SK-N-SH treated with all-trans-retinoic acid at 6 μM for 48 hours (cell line): ENCODE measurements around the gene GPR161.

Experiments
- ATAC-seq: fragments of 200-7000 bp; cut with Tn5 transposase; 3 replicates; pipeline ENCODE4 v1.9.1; 2020; ENCODE audit warnings: mild to moderate bottlenecking, moderate library complexity
- ARNTL ChIP-seq: fragments of 450-650 bp; formaldehyde crosslinking; IDR thresholded peaks from 2 replicates; pipeline ENCODE4 v1.5.0; 2020; ENCODE audit warnings: low read depth, mild to moderate bottlenecking, moderate library complexity, borderline replicate concordance
- CREB5 ChIP-seq: fragments of 250-450 bp; sonication (Bioruptor Pico); IDR thresholded peaks from 2 replicates; pipeline ENCODE4 v1.5.1; 2020; ENCODE audit warnings: low read depth, mild to moderate bottlenecking, moderate library complexity
- CSRNP3 ChIP-seq: fragments of 250-450 bp; sonication (Bioruptor Pico); IDR thresholded peaks from 2 replicates; pipeline ENCODE4 v1.5.1; 2021; ENCODE audit warnings: mild to moderate bottlenecking, moderate library complexity
- ESRRG ChIP-seq: fragments of 250-450 bp; sonication (Bioruptor Pico); IDR thresholded peaks from 2 replicates; pipeline ENCODE4 v1.6.1; 2021; ENCODE audit warnings: mild to moderate bottlenecking
- GLIS3 ChIP-seq: fragments of 250-450 bp; sonication (Bioruptor Pico); IDR thresholded peaks from 2 replicates; pipeline ENCODE4 v1.5.0; 2020; ENCODE audit warnings: mild to moderate bottlenecking, moderate library complexity
- ISL1 ChIP-seq: fragments of 250-450 bp; sonication (Bioruptor Pico); IDR thresholded peaks from 2 replicates; pipeline ENCODE4 v2.1.2; 2022; ENCODE audit warnings: mild to moderate bottlenecking, moderate library complexity
- OSR1 ChIP-seq: fragments of 250-450 bp; sonication (Bioruptor Pico); IDR thresholded peaks from 2 replicates; pipeline ENCODE4 v1.8.0; 2022; ENCODE audit warnings: moderate library complexity, mild to moderate bottlenecking, inconsistent platforms
- PATZ1 ChIP-seq: fragments of 250-450 bp; sonication (Bioruptor Pico); IDR thresholded peaks from 2 replicates; pipeline ENCODE4 v1.8.0; 2020; ENCODE audit warnings: mild to moderate bottlenecking, moderate library complexity, borderline replicate concordance
- POU6F1 ChIP-seq: fragments of 250-450 bp; sonication (Bioruptor Pico); IDR thresholded peaks from 2 replicates; pipeline ENCODE4 v1.8.0; 2021; ENCODE audit warnings: low read depth, mild to moderate bottlenecking, moderate library complexity, borderline replicate concordance
- PPARA ChIP-seq: fragments of 250-450 bp; sonication (Bioruptor Pico); IDR thresholded peaks from 2 replicates; pipeline ENCODE4 v1.5.0; 2020; ENCODE audit warnings: mild to moderate bottlenecking, borderline replicate concordance
- RARB ChIP-seq: fragments of 250-450 bp; sonication (Bioruptor Pico); IDR thresholded peaks from 2 replicates; pipeline ENCODE4 v1.8.0; 2021; ENCODE audit warnings: mild to moderate bottlenecking, moderate library complexity
- SNAI2 ChIP-seq: fragments of 250-450 bp; sonication (Bioruptor Pico); IDR thresholded peaks from 2 replicates; pipeline ENCODE4 v1.5.0; 2020; ENCODE audit warnings: mild to moderate bottlenecking, moderate library complexity
- TCF4 ChIP-seq: fragments of 250-450 bp; sonication (Bioruptor Pico); IDR thresholded peaks from 2 replicates; pipeline ENCODE4 v1.8.0; 2021; ENCODE audit warnings: mild to moderate bottlenecking, moderate library complexity, borderline replicate concordance
- TOX ChIP-seq: fragments of 250-450 bp; sonication (Bioruptor Pico); IDR thresholded peaks from 2 replicates; pipeline ENCODE4 v1.8.0; 2021; ENCODE audit warnings: mild to moderate bottlenecking, moderate library complexity, borderline replicate concordance
- TSHZ2 ChIP-seq: fragments of 250-450 bp; sonication (Bioruptor Pico); IDR thresholded peaks from 2 replicates; pipeline ENCODE4 v1.5.0; 2020; ENCODE audit warnings: mild to moderate bottlenecking, moderate library complexity
- ZC3H10 ChIP-seq: fragments of 250-450 bp; sonication (Bioruptor Pico); IDR thresholded peaks from 2 replicates; pipeline ENCODE4 v1.5.1; 2021; ENCODE audit warnings: mild to moderate bottlenecking, moderate library complexity
- ZFP3 ChIP-seq: fragments of 250-450 bp; sonication (Bioruptor Pico); IDR thresholded peaks from 2 replicates; pipeline ENCODE4 v1.5.0; 2020; ENCODE audit warnings: mild to moderate bottlenecking, moderate library complexity
- ZFP30 ChIP-seq: fragments of 450-650 bp; formaldehyde crosslinking; IDR thresholded peaks from 2 replicates; pipeline ENCODE4 v1.5.0; 2022; ENCODE audit warnings: mild to moderate bottlenecking, moderate library complexity
- ZNF565 ChIP-seq: fragments of 450-650 bp; formaldehyde crosslinking; conservative IDR thresholded peaks from 2 replicates; pipeline ENCODE4 v1.5.0; 2020; ENCODE audit warnings: low read depth, mild to moderate bottlenecking, moderate library complexity
- ZNF70 ChIP-seq: fragments of 450-650 bp; formaldehyde crosslinking; IDR thresholded peaks from 2 replicates; pipeline ENCODE4 v1.5.0; 2020; ENCODE audit warnings: mild to moderate bottlenecking, moderate library complexity
- ZNF8 ChIP-seq: fragments of 450-650 bp; formaldehyde crosslinking; IDR thresholded peaks from 2 replicates; pipeline ENCODE4 v1.5.0; 2020; ENCODE audit warnings: mild to moderate bottlenecking, moderate library complexity

Gene GPR161

GRCh38 chr1:168172250-168172915 is 35.7 kb upstream of the GPR161 start:
- no peak for ATAC-seq

GRCh38 chr1:168170564-168171508 is 34.1 kb upstream of the GPR161 start:
- TF ChIP-seq PATZ1 (CRISPR knock-in tag) (no peak), SNAI2 (no peak), ARNTL (CRISPR knock-in tag) (no peak), ZNF8 (CRISPR knock-in tag) (no peak), CREB5 (CRISPR knock-in tag) (no peak), TCF4 (CRISPR knock-in tag) (no peak), ISL1 (CRISPR knock-in tag) (no peak), ZNF565 (CRISPR knock-in tag) (no peak)
- no peak for ATAC-seq

More at GRCh38 chr1:168172250-168172915, 35.7 kb upstream of the GPR161 start:
- TF ChIP-seq ZC3H10 (CRISPR knock-in tag) (no peak), GLIS3 (CRISPR knock-in tag) (no peak), TSHZ2 (CRISPR knock-in tag) (no peak), TCF4 (CRISPR knock-in tag) (no peak), ZFP3 (CRISPR knock-in tag) (no peak), PPARA (no peak), POU6F1 (no peak), ZNF8 (CRISPR knock-in tag) (no peak), ARNTL (CRISPR knock-in tag) (no peak), CSRNP3 (no peak), ZFP30 (CRISPR knock-in tag) (no peak), RARB (CRISPR knock-in tag) (no peak), OSR1 (no peak), ZNF565 (CRISPR knock-in tag) (no peak), ISL1 (CRISPR knock-in tag) (no peak), ESRRG (no peak), ZNF70 (CRISPR knock-in tag) (no peak), TOX (CRISPR knock-in tag) (no peak), PATZ1 (CRISPR knock-in tag) (no peak)
